DOHH2 (cell line): ENCODE results near the gene CD58.
"Not testable (repeated sequence)": the region's sequence is repeated elsewhere in the genome, so short reads cannot be mapped to it uniquely, and the experiment has no call there.

ENCODE experiments used
- CTCF ChIP-seq: fragments of 200-600 bp; sonication (generic); IDR thresholded peaks from one replicate; pipeline ENCODE4 v1.5.1; 2014; ENCODE audit warnings: antibody characterized with exemption, mild to moderate bottlenecking, low read depth, low read length; ENCODE audit not compliant: poor library complexity, severe bottlenecking
- EZH2phosphoT487 ChIP-seq: fragments of 200-600 bp; sonication (generic); IDR thresholded peaks from 2 replicates; pipeline ENCODE4 v1.6.1; 2017; ENCODE audit warnings: borderline replicate concordance, mild to moderate bottlenecking, antibody characterized with exemption, low read length, moderate library complexity, mixed read lengths

GRCh38 chr1:116598420-116599036, 27.7 kb upstream of the CD58 start:
- TF ChIP-seq CTCF, EZH2phosphoT487: not testable (repeated sequence)
